DMS153 treated with DMSO at 0.1 percent for 48 hours (cell line): ENCODE results near the gene LAMB3.

Source experiments
- DNase-seq: peaks from one replicate; lab custom pipeline; 2025; ENCODE audit not compliant: unreplicated experiment; lab: John Stamatoyannopoulos, UW

LAMB3 gene

GRCh38 chr1:209662879-209663327 lies 10.7 kb upstream of the LAMB3 start:
- DNase-seq = no peak

GRCh38 chr1:209661071-209661470 lies 8.8 kb upstream of the LAMB3 start:
- no peak for DNase-seq

- no peak for DNase-seq
Measured at GRCh38 chr1:209659909-209660308, 7.7 kb upstream of the LAMB3 start.

- DNase-seq = no peak
Measured at GRCh38 chr1:209657918-209658317, 5.7 kb upstream of the LAMB3 start.

GRCh38 chr1:209657140-209657879 lies 5.1 kb upstream of the LAMB3 start:
- no peak for DNase-seq

GRCh38 chr1:209655411-209656231 lies 3.4 kb upstream of the LAMB3 start:
- no peak for DNase-seq

GRCh38 chr1:209653915-209654351 lies 1.7 kb upstream of the LAMB3 start:
- DNase-seq = no peak

- DNase-seq = peak; percentile 84
Measured at GRCh38 chr1:209652873-209653401, 712 bp upstream of the LAMB3 start.

- DNase-seq = no peak
Measured at GRCh38 chr1:209651138-209651587, 1.1 kb downstream of the LAMB3 start.

- no peak for DNase-seq
Measured at GRCh38 chr1:209650454-209650853, 1.8 kb downstream of the LAMB3 start.

GRCh38 chr1:209648931-209649776 lies 3.1 kb downstream of the LAMB3 start:
- DNase-seq = no peak

GRCh38 chr1:209648346-209648745 lies 3.9 kb downstream of the LAMB3 start:
- DNase-seq = no peak

GRCh38 chr1:209647156-209647555 lies 5.1 kb downstream of the LAMB3 start:
- no peak for DNase-seq

- no peak for DNase-seq
Measured at GRCh38 chr1:209646558-209646957, 5.7 kb downstream of the LAMB3 start.

- no peak for DNase-seq
Measured at GRCh38 chr1:209645574-209646452, 6.4 kb downstream of the LAMB3 start.

- no peak for DNase-seq
Measured at GRCh38 chr1:209643285-209644020, 8.8 kb downstream of the LAMB3 start.

- no peak for DNase-seq
Measured at GRCh38 chr1:209642816-209643215, 9.4 kb downstream of the LAMB3 start.

GRCh38 chr1:209641832-209642172 lies 10.4 kb downstream of the LAMB3 start:
- DNase-seq = no peak

- DNase-seq = no peak
Measured at GRCh38 chr1:209635850-209636249, 16.4 kb downstream of the LAMB3 start.
